Measurements from ENCODE around the gene ITGB5. TPM values are rescaled to one million over a fixed set of nuclear protein-coding genes. Genes with fewer than 3 reads are reported as not detected.

Gene ITGB5
- total RNA-seq, 1 experiment from 2014 or later: 146 TPM

DNA sequence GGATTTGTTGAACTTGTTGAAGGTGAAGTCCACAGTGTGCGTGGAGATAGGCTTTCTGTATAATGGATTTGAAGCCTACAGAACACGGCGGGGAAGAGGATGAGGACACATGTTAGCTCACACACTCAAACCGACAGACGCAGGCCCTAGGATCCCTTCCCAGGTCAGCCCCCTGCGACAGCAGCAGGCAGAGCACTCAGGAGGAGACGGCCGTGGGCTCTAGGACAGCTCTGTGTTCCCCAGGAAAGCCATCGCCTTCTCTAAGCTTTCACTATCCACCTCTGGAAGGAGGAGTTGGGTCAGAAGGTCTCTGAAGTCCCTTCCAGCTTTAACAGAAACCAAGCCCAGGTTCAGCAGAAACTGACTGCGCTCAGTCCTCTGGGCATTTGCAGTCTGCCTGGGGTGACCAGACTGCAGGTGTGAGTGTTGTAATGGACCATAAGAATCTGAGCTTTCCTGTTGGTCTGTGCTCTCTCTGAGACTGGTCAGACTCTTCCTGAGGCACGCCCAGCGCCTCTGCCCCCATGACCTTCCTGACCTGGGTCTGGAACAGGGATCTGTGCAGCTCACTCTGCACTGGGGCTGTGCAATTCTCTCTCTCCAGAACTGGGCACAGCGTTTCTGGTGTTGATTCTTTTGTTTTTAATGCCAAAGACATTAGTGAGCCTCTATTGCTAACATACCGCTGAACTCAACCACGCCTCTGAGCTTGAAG lies 123.4 kb downstream of the ITGB5 start:
- Histone ChIP-seq H3K4me1 (ENCODE audit: insufficient read depth, low read length) (no peaks in the 10 kb centered on the region), H3K9me3 (ENCODE audit: control insufficient read depth, low read depth, low read length) (no peaks in the 10 kb centered on the region), H2BK12ac (ENCODE audit: insufficient read length, low read depth, low read length) (no peak overlapping the region), H2BK15ac (ENCODE audit: low read depth, low read length) (no peak overlapping the region), H3K4me2 (ENCODE audit: insufficient read depth, insufficient read length, low read length) (no peak overlapping the region), H3K18ac (ENCODE audit: insufficient read length, low read depth, low read length) (no peak overlapping the region), H2AK5ac (ENCODE audit: insufficient read length, low read length) (no peak overlapping the region), H3K9ac (ENCODE audit: extremely low read depth, insufficient read length, low read length) (no peak overlapping the region), H3K79me1 (ENCODE audit: insufficient read depth, low read depth, low read length, poor library complexity, severe bottlenecking) (no peaks in the 10 kb centered on the region), H2BK5ac (ENCODE audit: insufficient read length, low read length) (no peak overlapping the region), H3K23me2 (ENCODE audit: insufficient read length, low read depth, low read length, poor library complexity, severe bottlenecking) (no peaks in the 10 kb centered on the region), H3T11ph (ENCODE audit: low read length) (no peak overlapping the region), H3K79me2 (ENCODE audit: insufficient read depth, low read length) (no peaks in the 10 kb centered on the region), H3K27ac (ENCODE audit: insufficient read length, low read depth, low read length) (no peak overlapping the region), H3K27me3 (ENCODE audit: insufficient read depth, low read length) (no peaks in the 10 kb centered on the region), H4K5ac (ENCODE audit: insufficient read length, low read depth, low read length) (no peak overlapping the region), H4K91ac (ENCODE audit: insufficient read length, low read depth, low read length) (no peak overlapping the region), H3K56ac (ENCODE audit: insufficient read length, low read depth, low read length) (no peak overlapping the region), H3K4ac (ENCODE audit: low read depth, low read length) (no peak overlapping the region), H2AFZ (ENCODE audit: low read length) (no peak overlapping the region), H4K20me1 (ENCODE audit: control insufficient read depth, insufficient read depth, insufficient read length) (no peaks in the 10 kb centered on the region), H3K23ac (ENCODE audit: insufficient read length, low read depth, low read length) (no peak overlapping the region), H2BK20ac (ENCODE audit: low read depth, low read length, poor library complexity, severe bottlenecking) (no peak overlapping the region), H2BK120ac (ENCODE audit: low read depth, low read length, poor library complexity, severe bottlenecking) (no peak overlapping the region), H3K14ac (ENCODE audit: insufficient read depth, low read length) (no peak overlapping the region), H4K8ac (replicated peaks; ENCODE audit: insufficient read length, low read depth, low read length) (no peak overlapping the region)
- H3K27me3 Mint-ChIP-seq (ENCODE audit: low read depth): no peaks in the 10 kb centered on the region
- WGBS (ENCODE audit: extremely low coverage, insufficient read length, low lambda C conversion rate): no CpG with 5 or more reads among the region's 15 CpGs
- peak overlapping the region in 2 of 3 experiments; percentile 24 to 53; a peak in 2 of 7 replicates for H3K27ac Mint-ChIP-seq
- H3K4me3 Mint-ChIP-seq: no peak overlapping the region
- H3K4me1 Mint-ChIP-seq: peaks cover 7% of the 10 kb centered on the region in 2 experiments; a peak in 3 of 4 replicates
- H3K36me3 Mint-ChIP-seq (ENCODE audit: insufficient read depth in 1 of 3, low read depth in 3 of 3): peaks cover 28 to 64% (median 50%) of the 10 kb centered on the region in 3 experiments
- no peaks in the 10 kb centered on the region for H3K9me3 Mint-ChIP-seq
- TF ChIP-seq, protein P1, sequence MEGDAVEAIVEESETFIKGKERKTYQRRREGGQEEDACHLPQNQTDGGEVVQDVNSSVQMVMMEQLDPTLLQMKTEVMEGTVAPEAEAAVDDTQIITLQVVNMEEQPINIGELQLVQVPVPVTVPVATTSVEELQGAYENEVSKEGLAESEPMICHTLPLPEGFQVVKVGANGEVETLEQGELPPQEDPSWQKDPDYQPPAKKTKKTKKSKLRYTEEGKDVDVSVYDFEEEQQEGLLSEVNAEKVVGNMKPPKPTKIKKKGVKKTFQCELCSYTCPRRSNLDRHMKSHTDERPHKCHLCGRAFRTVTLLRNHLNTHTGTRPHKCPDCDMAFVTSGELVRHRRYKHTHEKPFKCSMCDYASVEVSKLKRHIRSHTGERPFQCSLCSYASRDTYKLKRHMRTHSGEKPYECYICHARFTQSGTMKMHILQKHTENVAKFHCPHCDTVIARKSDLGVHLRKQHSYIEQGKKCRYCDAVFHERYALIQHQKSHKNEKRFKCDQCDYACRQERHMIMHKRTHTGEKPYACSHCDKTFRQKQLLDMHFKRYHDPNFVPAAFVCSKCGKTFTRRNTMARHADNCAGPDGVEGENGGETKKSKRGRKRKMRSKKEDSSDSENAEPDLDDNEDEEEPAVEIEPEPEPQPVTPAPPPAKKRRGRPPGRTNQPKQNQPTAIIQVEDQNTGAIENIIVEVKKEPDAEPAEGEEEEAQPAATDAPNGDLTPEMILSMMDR (conservative IDR thresholded peaks at IDR 0.05): no peak
- DNase-seq: no peak
